ENCODE data around the gene PLAAT3.

- TF ChIP-seq CTCF (IDR thresholded peaks at IDR 0.05) (no peak), POLR2AphosphoS5 (IDR thresholded peaks at IDR 0.05) (no peak), POLR2A (IDR thresholded peaks at IDR 0.05) (no peak)
Measured at GRCh38 chr11:63660972-63661371, 46.7 kb upstream of the PLAAT3 start.

All from suprapubic skin (tissue), 4 donors.